Mucosa of descending colon (tissue), 3 donors: ENCODE data around the gene FARS2. TPM values are rescaled to one million over a fixed set of nuclear protein-coding genes. Genes with fewer than 3 reads are reported as not detected.

Experiments
- ATAC-seq: fragments of 200-7000 bp; cut with Tn5 transposase; one replicate; pipeline ENCODE4 v1.9.1; 2020; ENCODE audit warnings: mild to moderate bottlenecking, moderate library complexity
- DNase-seq, 3 donors: peaks; one replicate each; pipeline ENCODE4 v3.0.0-alpha.2; 2020
- H3K36me3 ChIP-seq: fragments of 200-600 bp; one replicate; pipeline ENCODE4 v1.8.0; 2021; ENCODE audit warnings: low read depth, mild to moderate bottlenecking
- H3K4me1 ChIP-seq: fragments of 200-600 bp; one replicate; pipeline ENCODE4 v1.8.0; 2021; ENCODE audit warnings: low read depth, mild to moderate bottlenecking
- H3K4me3 ChIP-seq: fragments of 200-600 bp; one replicate; pipeline ENCODE4 v1.8.0; 2021; ENCODE audit warnings: mild to moderate bottlenecking
- H3K9me3 ChIP-seq: fragments of 200-600 bp; one replicate; pipeline ENCODE4 v1.8.0; 2021; ENCODE audit warnings: mild to moderate bottlenecking
- intact Hi-C, 2 donors: fragments of 100-400 bp; cut with DNase I in 1 of 2; cut with micrococcal nuclease in 1 of 2; formaldehyde crosslinking; loops; one replicate each; pipeline versions ENCODE4 v1.11.0 to v1.11.1; 2022; cut with DNase I, micrococcal nuclease
- total RNA-seq, 3 donors: library from RNA; stranded (reverse); fragmentation: NEBNext Ultra II Directional in 2 of 3; extraction: Animal tissue kit (Norgen Biotek cat#: 25700) in 2 of 3; gene quantifications; one replicate each; pipeline versions ENCODE4 v1.2.1 to v1.2.4, GENCODE V29; 2021 to 2023
- TF ChIP-seq, protein P1 (sequence below): fragments of 200-600 bp; IDR thresholded peaks from one replicate; pipeline ENCODE4 v1.8.0; 2022; ENCODE audit warnings: antibody characterized with exemption, mild to moderate bottlenecking
- donor health status: DM: no; HTN: no; CAD: no; lungs with moderate emphysema.
- donor health status: DM: no; HTN: no; CAD: no.
- donor health status: DM: no; HTN: yes; CAD: no.

Gene FARS2
- total RNA-seq, 3 donors from 2014 or later: 15.2 to 21.6 (median 17.2) TPM

DNA sequence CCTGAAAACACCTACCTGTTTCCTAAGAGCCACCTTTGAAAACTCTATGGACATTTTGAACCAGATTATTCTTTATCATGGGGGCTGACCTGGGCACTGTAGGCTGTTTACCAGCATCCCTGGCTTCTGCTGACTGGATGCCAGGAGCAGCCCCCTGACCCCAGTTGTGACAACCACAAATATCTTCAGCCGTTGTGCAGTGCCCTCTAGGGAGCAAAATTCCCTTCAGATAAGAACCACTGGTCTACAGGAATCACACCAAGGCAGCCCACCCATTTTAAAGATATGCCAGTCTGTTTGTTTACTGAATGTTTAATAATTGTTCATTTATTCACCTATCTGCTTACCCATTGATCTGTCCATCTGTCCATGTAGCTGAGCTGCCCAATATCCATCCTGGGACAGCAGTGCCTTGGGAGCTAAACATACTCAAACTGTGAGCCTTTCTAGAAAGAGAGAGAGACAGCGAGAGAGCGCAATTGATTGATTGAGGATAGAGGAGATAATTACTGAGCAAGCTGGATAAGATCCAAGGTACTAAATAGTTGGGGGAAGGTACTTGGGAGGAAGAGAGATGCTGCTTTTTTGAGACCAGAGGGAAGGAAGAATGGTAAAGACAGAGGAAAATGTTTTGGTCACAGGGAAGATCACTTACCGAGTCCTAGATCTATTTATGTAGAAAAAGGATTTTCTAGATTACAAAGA is 468.7 kb downstream of the FARS2 start:
- DNase-seq: no peak
- intact Hi-C loops: no loop called here
- no peaks in the 10 kb centered on the region for H3K4me1 ChIP-seq
- no peaks in the 10 kb centered on the region for H3K9me3 ChIP-seq
- H3K36me3 ChIP-seq: no peaks in the 10 kb centered on the region
- no peak for ATAC-seq
- no peak overlapping the region for H3K4me3 ChIP-seq
- TF ChIP-seq, protein P1, sequence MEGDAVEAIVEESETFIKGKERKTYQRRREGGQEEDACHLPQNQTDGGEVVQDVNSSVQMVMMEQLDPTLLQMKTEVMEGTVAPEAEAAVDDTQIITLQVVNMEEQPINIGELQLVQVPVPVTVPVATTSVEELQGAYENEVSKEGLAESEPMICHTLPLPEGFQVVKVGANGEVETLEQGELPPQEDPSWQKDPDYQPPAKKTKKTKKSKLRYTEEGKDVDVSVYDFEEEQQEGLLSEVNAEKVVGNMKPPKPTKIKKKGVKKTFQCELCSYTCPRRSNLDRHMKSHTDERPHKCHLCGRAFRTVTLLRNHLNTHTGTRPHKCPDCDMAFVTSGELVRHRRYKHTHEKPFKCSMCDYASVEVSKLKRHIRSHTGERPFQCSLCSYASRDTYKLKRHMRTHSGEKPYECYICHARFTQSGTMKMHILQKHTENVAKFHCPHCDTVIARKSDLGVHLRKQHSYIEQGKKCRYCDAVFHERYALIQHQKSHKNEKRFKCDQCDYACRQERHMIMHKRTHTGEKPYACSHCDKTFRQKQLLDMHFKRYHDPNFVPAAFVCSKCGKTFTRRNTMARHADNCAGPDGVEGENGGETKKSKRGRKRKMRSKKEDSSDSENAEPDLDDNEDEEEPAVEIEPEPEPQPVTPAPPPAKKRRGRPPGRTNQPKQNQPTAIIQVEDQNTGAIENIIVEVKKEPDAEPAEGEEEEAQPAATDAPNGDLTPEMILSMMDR: no peak

DNA sequence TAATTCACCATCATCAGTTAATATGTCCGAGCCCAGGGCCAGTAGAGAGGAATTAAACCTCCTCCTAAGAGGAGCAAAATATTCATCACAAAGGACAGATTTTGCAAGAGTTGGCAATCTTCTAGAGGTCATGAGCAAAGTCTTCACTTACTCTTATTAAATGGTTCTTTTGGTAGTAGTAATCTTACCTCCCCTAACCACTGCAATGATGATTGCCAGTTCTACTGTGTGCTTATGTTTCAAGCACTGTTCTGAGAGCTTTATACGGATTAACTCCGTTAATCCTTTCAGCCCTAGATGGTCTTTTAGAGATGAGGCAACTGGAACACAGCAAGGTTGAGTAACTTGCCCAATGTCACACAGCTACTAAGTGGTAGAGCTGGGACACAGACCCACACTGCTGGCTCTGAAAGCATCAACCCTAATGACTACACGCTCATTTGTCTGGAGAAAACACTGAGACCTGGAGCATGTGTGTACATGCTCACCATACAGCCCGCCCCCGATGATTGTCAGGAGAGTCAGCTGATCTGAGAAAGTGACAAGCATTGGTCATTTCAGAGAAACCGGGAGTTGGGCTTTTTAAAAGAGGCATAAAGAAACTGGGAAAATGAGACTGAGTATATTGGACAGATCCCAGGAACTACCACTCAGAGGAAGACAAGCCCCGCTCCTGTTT is 469.4 kb downstream of the FARS2 start:
- no peak for ATAC-seq
- TF ChIP-seq, protein P1: no peak
- intact Hi-C loops: no loop called here

DNA sequence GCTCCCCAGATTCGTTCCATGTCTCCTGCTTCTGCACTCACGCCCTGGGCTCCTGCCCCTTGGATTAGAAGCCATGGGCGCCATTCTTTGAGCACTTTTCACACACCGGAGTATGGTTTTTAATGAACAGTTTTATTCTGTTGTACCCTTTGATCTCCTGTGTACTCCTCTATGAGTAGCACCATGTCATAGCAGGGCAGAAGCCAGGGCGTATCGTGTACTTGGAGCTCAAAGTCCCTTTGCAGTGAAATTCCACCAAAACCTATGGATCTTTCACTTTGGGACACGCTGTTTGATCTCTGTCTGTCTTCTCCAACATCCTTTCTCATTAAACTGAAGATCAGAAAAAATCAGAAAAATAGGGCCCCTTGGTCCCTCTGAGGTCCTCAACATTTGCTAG is 470.1 kb downstream of the FARS2 start:
- no peaks in the 10 kb centered on the region for H3K4me1 ChIP-seq
- TF ChIP-seq, protein P1: no peak
- H3K36me3 ChIP-seq: no peaks in the 10 kb centered on the region
- DNase-seq (no peak), ATAC-seq (peak; percentile 59)
- H3K4me3 ChIP-seq: no peak overlapping the region
- H3K9me3 ChIP-seq: no peaks in the 10 kb centered on the region
- intact Hi-C loops: no loop called here

More for the DNA sequence above, 469.4 kb downstream of the FARS2 start:
- no peak for DNase-seq
- no peaks in the 10 kb centered on the region for H3K4me1 ChIP-seq
- no peaks in the 10 kb centered on the region for H3K9me3 ChIP-seq
- H3K36me3 ChIP-seq: no peaks in the 10 kb centered on the region
- H3K4me3 ChIP-seq: no peak overlapping the region

DNA sequence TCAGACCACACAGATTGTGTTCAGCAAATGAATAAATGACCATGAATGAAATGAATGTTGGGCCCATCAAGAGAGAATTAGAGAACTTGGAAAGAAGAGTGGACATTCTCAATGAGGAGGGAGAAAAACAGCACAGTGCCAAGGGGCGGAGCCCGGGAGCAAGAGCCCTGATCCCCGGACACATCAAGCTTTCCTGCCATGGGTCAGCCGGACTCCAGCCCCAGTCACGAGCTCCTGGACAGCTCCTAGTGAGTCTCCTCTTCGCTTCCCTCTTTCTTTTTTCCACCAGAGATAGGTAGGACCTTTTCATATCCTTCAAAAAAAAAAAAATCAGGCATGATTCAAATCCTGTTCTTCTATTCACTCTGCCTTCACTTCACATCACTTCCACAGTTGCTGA is 471.2 kb downstream of the FARS2 start:
- ATAC-seq: no peak
- H3K4me1 ChIP-seq: no peaks in the 10 kb centered on the region
- DNase-seq: no peak
- TF ChIP-seq, protein P1: no peak
- H3K9me3 ChIP-seq: no peaks in the 10 kb centered on the region
- intact Hi-C loops: no loop called here
- H3K4me3 ChIP-seq: no peak overlapping the region
- H3K36me3 ChIP-seq: no peaks in the 10 kb centered on the region

DNA sequence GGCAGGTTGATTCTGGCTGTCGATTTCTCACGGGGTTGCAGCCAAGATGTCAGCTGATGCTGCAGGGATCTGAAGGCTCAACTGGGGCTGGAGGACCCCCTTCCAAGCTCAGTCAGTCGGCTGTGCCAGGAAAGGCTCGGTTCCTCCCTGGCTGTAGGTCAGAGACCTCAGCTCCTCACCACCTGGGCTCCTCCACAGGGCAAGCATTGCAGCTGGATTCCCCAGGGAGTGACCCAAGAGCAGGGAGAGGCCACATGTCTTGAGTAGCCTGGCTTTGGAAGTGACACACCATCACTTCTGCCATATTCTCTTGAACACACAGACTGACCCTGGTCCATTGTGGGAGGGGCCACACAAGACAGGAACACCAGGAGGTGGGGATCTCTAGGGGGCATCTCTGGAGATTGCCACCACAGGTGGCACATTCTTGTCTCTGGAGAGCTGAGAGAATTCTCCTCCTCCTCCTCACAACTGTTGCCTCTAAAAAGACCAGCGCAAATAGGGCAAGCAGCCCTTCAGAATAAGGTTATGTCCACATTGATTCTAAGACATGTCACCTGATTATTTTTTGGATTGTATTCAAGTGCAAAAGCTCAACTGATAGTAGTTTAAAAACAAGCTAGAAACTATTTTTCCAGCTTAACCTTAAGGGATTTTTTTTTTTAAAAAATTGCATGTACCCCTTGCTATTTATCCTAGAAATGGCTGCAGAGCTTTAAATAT is 474.9 kb downstream of the FARS2 start:
- no peaks in the 10 kb centered on the region for H3K4me1 ChIP-seq
- TF ChIP-seq, protein P1: no peak
- H3K9me3 ChIP-seq: no peaks in the 10 kb centered on the region
- DNase-seq: no peak
- intact Hi-C loops: no loop called here
- ATAC-seq: no peak
- H3K4me3 ChIP-seq: no peak overlapping the region
- no peaks in the 10 kb centered on the region for H3K36me3 ChIP-seq
